ENCODE data around the gene PARVG.
"Not testable (repeated sequence)": the region's sequence is repeated elsewhere in the genome, so short reads cannot be mapped to it uniquely, and the experiment has no call there.

The PARVG gene

DNA sequence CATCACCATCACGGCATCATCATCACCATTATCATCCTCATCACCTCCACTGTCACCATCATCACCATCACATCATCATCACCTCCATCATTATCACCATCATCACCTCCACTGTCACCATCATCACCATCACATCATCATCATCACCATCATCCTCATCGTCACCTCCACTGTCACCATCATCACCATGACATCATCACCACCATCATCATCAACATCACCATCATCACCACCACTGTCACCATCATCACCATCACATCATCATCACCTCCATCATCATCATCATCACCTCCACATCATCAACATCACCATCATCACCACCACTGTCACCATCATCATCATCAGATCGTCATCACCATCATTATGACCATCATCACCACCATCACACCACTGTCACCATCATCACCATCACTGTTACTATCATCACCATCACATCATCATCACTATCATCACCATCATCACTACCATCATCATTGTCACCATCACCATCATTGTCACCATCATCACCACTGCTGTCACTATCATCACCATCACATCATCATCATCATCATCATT is 32.8 kb downstream of the PARVG start:
- DNase-seq (ENCODE audit: low spot score), result no peak

DNA sequence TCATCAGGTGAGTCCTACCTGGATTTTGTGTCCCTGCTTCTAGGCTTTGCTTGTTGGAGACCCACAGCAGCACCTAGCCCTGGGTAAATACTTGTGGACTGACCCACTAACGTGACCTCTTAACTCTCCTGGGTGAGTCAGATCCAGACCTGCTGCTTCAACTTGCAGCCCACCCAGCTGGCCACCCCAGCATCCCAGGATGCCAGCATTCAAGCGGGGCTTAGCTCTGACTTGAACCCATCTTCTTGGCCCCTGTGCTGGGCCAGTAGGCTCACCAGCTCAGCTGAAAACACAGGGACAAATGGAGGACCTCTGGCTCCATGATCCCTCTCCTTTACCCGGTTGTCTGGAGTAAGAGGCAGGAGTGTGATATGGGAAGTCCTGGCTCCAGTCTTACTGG is 33.5 kb downstream of the PARVG start:
- DNase-seq (ENCODE audit: low spot score), result no peak

DNA sequence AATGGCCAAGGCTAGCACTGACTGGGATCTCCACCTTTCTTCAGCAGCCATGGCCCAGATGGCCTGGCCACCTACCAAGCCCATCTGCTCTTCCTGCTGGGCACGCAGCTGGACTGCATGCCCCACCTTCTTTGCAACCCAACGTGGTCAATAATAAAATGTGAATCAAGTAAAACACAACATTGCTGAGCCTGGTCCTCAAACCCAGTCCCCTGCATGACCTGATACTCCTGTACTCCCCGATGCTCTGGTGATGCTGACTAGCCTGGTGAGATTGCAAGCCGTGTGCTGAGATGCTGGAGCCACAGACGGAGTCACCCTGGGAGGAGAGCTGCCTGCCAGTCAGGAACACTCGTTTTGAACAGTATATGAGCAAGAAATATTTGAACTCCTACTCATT is 34.0 kb downstream of the PARVG start:
- no peak for DNase-seq (ENCODE audit: low spot score)

DNA sequence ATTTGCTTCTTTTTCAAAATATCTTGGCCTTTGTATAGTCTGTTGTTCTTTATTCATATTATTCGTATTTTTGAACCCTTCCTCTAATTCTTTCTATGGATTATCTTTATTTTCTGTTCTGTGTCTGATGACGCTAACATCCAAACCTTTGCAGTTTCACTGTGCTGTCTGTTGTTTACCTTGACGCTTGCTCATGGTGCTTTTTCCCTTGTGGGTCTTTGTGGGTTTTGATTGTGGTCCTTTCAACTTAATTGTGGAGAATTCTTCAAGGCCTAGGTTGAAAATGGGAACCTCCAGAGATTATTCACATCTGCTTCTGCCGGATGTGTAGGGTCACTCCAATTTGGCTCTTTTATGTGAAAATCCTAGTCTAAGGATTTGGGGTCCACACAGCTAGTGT is 34.6 kb downstream of the PARVG start:
- DNase-seq (ENCODE audit: low spot score), result no peak

DNA sequence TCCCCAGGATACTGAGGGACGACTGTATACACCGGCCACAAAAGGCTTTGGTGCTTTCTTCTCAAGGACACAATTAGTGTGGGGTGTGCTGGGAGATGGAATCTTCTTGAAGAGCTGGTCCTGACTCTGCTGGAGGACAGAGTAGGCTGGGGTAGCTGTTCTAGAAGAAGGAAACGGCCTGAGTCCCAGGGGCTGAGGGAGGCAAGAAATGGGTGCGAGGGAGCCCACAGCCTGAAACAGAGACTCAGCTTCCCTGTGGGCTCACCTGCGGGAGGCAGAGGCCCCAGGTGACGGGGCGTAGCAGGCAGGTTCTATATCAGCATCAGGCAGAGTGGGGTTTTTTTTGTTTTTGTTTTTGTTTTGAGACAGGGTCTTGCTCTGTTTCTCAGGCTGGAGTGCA is 36.6 kb downstream of the PARVG start:
- no peak for DNase-seq (ENCODE audit: low spot score)

DNA sequence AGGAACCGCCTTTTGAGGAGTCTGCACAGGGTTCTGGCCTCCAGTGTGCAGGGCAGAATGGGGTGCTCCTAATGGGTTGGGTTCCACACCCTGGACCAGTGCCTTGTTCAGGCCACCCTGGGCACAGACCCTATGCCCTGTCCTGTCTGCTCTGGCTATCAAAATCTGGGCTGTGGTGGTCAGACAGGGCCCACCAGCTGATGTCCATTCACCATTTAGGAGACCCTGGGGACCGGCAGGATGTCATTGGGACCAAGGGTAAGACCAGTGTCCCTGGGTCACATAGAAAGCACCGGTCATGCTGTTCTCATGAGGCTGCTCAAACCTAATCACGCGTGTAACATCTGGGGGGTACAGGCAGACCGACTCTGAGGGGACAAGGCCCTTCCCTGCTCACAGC is 37.3 kb downstream of the PARVG start:
- DNase-seq (ENCODE audit: low spot score), result no peak

DNA sequence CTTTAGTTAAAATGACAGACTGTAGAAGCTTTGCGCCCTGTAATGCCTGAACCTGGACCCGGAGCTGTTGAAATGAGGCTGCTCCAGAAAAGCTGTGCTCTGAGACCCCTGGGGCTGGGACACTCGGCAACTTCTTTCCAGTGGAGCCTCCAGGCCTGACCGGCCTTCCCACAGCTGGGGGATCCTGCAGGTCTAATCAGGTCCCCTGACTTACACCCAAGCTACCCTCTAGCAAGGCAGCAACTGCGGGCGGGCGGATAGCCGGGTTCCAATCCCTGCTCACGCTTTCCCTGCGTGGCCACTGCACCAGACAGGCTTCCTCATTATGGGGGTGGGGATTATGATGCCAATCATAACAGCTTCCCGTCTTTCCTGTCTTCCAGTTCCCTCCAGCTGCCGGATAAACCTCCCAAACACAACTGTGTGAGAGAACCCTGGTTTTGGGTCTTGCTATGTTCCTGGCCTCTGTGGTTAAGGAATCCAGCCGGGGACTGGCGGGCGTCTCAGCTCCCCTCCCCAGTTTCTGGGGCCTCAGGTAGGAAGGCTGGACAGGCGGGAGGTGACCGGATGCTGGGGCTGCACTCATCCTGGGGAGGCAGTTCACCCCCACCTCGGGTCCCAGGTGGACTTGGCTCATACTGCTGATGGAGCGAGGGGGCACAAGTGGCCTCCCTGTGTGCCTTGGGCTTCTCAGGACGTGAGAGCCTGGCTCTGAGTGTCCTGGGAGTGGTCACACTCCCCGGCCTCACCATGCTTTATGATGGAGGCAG is 38.6 kb downstream of the PARVG start:
- DNase-seq (ENCODE audit: low spot score), result no peak

DNA sequence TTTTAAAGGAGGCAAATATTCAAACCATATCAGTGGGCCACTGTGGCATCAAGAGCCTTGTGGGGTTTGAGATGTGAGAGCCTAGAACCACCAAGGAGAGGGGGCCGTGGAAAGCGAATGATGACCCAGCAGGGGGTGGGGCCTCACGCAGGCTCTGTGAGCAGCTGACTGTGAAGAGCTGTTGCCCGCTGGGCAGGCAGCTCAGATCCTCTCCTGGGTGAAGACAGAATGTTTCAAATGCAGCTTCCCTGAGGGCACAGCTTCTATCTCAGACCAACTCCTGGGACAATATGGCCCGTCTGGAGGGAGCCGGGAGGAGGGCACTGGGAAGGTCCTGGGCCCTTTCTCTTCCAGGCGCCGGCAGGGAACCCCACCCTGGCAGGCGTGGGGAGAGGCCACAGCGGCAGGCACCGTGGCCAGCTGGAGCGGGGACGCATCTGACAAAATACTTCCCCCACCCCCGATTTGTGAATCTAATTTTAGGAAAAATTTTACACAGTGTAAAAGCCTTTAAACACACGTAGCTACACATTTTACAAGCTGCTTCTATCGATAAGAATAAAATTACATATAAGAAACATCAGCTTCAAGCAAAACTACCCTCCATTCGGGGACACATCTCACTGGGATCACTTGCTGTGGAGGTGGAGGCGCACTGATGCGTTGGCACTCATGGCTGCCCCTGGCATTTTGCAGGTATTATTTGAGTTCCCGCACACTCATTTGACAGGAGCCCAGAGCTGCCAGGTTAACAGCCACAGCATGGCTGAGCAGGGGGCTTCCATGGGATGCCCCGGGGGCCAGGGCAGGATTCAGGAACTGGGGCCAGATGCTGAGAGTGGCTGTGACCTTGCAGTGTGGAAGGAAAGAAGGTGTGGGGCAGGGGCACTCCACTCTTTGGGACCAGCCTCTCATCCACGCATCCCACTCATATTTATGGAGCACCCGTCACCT is 40.3 kb downstream of the PARVG start:
- DNase-seq (ENCODE audit: low spot score), result no peak

DNA sequence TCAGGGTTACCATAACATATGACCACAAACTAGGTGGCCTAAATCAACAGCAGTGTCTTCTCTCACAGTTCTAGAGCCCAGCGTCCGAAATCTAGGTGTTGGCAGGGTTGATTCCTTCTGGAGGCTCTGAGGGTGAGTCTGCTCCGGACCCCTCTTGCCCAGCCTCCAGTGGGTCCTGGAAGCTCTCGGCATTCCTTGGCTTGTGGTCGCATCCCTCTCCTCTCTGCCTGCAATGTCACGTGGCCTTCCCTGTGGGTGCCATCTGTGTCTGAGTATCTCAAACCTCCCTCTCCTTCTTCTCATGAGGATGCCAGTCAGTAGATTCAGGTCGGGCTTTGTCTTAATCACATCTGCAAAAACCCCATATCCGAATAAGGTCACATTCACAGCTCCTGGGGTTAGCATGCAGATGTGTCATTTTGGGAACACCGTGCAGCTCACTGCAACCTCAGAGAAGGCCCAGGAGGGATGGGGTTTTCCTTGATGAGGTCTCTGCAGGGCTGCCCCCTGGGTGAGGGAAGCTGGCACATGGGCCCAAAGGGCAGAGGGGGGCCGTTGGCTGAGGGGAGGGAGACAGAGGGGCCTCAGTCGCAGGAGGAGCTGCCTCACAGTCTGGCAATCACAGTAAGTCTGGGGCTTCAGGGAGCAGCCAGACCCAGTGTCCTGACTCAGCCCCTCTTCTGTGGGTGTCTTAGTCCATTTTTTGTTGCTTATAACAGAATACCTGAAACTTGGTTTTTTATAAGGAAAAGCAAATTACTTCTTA is 41.2 kb downstream of the PARVG start:
- no peak for DNase-seq (ENCODE audit: low spot score)

DNA sequence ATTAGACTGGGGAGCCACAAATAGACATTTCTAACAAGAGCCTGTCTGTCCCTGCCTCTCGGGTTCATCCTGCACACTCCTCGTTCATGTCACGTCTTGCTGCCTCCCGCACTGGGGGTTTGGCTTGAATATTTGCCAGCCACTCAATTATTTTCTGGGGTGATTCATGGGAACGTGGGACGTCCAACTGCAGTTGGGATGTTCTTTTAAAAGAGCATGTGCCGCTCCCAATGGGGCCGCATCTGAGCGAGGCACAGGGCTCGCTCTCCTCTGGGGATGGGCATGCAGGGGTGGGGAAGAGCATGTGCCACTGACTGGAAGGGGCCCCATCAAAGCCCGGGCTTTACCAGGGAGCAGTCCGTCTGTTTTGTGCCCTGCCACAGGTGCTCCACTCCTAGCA is 43.4 kb downstream of the PARVG start:
- DNase-seq (ENCODE audit: low spot score), result no peak

DNA sequence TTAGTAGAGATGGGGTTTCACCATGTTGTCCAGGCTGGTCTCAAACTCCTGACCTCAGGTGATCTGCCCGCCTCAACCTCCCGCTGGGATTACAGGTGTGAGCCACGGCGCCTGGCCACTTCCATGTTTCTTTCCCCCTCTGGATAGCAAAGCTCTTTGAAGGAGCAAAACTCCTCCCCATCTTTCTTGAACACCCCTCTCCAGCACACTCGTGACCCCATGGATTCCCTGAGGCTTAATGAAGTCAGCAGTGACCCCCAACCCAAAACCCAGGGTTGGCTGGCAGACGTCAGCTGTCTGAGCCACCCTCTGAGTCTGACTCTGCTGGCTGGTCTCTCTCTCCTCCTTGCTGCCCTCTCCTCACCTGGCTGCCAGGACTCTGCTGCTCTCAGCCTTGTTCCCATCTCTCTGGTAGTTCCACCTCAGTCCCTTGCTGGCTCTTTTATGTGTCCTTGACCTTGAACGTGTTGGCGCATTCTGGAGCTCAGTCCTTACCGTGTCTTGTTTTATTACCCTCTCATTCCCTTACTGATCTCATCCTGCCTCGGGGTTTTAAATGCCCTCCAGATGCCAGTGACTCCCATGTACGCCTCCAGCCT is 44.5 kb downstream of the PARVG start:
- no peak for DNase-seq (ENCODE audit: low spot score)

DNA sequence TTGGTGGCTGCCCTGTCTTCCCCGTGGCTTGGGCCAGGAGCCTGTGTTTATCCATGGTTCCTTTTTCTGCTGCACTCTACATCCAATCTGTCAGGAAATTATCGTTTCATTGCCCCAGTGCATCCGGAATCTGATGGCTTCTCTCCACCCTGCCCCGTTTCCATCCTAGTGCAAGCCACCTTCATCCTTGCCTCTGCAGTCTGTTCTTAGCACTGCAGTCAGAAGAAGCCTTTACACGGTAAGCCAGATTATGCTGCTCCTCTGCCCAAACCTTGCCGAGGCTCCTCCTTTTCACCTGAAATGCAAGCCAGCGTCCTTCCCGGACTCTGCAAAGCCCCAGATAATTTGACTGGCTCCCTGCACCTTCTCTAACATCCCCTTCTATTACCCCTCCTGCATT is 45.1 kb downstream of the PARVG start:
- no peak for DNase-seq (ENCODE audit: low spot score)

DNA sequence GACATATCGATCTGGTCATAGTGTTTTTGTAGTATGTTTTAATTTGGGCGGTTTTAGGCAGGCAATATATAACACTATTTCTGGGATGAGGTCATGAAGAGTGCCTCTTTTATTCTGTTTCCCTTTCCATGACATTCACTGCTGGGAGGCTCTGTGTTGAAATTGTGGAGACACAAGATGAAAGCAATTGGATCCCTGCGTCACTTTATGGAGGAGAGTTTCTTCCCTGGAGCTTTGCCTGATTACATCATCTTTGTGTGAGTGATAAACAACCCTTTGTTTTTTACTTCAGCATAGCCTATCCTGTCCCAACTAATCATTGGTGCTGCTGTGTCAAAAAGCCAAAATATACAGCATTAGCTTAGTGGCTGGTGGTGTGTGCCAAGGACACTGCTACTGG is 48.6 kb downstream of the PARVG start:
- DNase-seq (ENCODE audit: low spot score), result no peak

DNA sequence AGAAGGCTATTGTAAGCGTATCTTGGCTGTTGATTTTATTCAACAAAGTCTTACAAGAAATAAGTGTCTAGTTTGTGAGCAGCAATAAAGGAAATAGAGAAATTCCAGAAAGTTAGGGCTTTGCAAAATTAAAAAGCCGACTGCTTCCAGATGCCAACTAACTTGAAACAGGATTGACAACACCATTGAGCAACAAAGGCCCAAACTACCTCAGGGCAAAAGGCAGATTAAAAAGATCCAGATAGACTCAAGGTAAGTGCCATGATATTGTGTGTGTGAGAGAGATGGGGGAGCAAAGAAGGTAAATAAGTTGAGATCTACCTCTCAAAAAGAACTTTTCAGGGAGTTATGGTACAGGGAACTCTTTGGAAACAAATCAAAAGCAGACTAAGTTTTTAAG is 49.1 kb downstream of the PARVG start:
- no peak for DNase-seq (ENCODE audit: low spot score)

DNA sequence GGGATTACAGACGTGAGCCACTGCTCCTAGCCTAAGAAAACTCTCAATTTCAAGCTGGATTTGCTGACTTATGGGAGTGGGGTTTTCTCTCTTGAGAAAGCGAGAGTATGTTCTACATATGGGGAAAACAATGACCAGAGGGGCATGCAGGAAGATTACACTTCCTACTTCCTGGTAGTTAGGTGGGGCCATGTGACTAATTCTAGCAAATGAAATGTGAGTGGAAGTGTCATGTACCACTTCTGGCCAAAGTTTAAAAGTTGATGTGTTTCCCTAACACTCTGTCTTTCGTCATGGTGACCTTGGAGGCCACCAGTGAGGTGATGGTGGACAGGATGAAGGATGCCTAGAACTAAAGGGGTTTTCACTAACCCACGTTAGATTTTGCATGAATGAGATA is 50.5 kb downstream of the PARVG start:
- no peak for DNase-seq (ENCODE audit: low spot score)

DNA sequence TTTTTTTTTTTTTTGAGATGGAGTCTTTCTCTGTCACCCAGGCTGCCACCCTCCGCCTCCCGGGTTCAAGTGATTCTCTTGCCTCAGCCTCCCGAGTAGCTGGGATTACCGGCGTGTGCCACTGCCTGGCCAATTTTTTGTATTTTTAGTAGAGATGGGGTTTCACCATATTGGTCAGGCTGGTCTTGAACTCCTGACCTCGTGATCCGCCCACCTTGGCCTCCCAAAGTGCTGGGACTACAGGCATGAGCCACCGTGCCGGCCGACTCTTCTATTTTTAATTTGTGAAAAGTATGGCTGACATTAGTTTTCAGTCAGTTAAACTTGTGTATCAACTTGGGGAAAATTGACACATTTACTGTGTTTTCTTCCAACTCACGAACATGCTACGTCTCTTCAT is 53.6 kb downstream of the PARVG start:
- not testable (repeated sequence) for DNase-seq (ENCODE audit: low spot score)

DNA sequence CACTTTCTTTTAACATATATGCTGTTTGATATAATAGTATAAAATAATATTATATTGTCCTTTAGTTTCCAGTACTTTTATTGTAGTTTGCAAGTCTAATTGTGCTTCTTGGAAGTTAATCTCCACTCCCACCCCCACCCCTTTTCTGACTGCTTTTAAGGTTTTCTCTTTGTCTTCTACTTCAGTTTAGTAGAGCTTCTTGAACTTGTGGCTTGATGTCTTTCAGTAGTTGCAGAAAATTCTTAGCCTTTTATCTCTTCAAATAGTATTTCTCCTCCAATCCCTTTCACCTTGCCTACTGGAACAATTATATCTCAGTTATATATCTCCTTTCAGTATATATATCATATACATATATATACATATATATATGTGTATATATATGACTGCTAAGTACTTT is 56.6 kb downstream of the PARVG start:
- no peak for DNase-seq (ENCODE audit: low spot score)

DNA sequence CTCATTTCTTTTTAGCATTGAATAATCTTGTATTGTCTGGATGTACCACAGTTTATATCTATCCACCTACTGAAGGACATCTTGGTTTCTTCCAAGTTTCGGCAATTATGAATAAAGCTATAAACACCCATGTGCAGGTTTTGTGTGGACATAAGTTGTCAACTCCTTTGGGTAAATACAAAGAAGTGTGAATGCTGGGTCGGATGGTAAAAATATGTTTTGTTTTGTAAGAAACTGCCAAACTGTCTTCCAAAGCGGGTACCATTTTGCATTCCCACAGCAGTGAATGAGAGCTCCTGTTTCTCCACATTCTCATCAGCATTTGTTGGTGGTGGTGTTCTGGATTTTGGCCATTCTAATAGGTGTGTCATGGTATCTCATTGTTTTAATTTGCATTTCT is 60.4 kb downstream of the PARVG start:
- DNase-seq (ENCODE audit: low spot score), result not testable (repeated sequence)

DNA sequence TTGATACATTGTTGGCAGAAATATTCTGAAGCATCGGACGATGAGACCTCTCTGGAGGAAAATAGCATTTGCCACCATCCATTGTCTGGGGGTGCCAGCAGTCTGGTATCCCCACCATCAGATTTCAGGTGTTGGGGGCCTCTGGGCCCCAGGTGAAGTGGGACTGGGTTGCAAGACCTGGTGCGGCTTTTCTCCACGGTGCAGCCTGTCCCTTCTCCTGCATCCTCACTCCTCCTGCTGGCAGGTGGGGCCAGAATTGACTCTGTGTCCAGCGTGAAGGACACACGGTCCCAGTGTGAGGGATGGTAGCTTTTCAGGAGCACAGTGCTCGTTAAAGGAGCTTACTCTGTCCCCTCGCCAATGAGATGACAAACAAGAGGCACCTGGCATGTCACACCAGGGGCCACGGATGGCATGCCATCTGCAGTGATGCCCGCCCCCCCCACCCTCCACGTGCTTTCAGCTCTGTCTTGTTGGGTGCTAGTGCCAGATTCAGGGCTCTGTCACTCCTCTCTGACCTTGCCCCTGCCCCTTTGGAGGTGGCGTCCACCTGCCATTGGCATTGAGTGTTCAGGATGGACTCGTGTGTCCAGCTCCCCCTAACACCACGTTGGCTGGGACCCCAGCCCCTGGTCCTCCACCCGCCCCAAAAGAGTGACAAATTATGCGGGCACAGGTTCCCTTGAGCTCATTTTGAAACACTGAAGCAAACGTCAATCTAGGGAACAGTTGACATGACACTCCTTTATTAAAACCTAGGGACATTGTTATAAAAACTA is 62.4 kb downstream of the PARVG start:
- no peak for DNase-seq (ENCODE audit: low spot score)

DNA sequence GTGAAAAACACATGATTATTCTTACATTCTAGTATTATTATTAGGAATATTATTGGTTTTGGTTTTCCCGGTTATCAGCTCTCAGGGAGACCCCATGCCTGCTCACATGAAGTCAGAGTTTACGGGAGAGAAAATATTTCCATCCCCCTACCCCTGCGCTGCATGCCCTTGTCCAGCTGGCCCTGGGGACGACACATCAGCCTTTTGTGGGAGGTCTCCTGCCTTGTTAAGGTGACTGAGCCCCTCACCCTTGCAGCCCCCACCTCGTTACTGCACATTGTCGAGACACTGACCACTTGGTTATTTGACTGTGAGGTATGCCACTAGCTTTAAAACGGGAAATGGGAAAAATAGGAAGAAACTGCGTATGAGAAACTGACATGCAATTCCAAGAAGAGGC is 63.0 kb downstream of the PARVG start:
- DNase-seq (ENCODE audit: low spot score), result no peak

DNA sequence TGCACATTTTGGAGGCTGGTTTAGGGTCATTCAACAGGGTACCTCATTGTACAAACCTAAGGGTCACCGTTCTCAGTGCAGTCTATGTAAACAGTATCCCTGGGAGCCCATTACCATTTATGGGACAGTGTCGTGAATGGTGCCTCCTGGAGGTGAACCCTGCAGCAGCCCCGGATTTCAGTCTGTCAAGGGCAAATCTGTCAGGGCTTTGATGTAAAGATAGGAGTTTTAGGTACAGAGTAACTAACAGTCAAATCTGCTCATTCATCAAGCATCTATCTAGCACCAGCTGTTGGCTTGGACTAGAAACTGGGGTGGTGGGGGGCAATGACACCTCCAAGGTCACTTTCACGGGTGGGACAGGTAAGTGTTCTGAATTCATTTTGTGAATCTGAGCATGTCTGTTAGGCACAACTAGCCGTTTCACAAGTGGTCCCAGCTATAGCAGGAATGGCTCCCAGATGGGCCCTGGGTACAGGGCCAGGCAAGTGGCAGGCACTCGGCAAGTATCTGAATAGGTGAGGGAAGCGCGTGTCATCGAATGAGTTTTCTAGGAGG is 63.6 kb downstream of the PARVG start:
- DNase-seq (ENCODE audit: low spot score), result no peak
